HG03457 (cell line): Measurements from ENCODE around the gene ITGAL.

Experiments used
- ATAC-seq: cut with Tn5 transposase; IDR thresholded peaks from one replicate; pipeline ENCODE4 v1.9.1; 2021; ENCODE audit warnings: moderate number of reproducible peaks; ENCODE audit not compliant: unreplicated experiment

The ITGAL gene

GRCh38 chr16:30541502-30542329 is 69.2 kb downstream of the ITGAL start:
- ATAC-seq: no peak

- ATAC-seq: no peak
Observed at GRCh38 chr16:30543067-30543466, 70.5 kb downstream of the ITGAL start.

DNA sequence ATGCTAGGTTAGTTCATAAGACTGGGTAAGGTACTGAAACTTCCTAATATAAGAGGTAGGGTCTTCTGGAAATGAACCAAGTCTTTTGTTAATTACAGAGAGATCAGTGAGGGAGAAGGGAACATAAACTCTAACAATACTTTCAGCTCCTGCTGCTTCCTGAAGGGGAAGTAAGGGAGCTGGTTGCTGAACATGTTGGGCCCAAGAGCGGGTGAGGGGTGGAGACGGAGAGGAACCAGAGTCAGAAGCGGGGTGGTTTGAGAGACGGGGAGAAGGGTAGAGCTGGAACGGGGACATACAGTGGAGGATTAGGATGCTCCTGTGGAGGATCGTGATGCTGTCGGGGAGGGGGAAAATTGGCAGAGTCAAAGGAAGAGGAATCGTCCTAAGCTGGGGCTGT is 73.6 kb downstream of the ITGAL start:
- ATAC-seq: no peak

- no peak for ATAC-seq
Observed at GRCh38 chr16:30548416-30549253, 76.1 kb downstream of the ITGAL start.

DNA sequence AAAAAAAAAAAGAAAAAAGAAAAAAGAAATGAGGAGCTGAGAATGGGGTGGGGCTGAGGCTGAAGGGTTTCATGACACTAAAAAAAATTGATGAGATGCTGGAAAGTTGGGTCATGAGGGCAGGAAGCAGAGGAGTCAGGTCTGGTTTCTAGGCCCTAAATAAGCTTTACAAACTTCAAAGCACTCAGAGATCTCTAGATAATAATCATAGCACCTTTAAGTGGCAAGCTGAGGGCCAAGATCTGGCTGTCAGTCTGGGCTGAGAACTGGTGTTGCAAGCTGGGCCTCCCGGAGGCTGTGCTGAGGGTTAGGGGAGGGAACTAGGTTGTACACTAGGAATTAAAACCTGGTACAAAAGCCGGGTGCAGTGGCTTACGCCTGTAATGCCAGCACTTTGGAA is 79.2 kb downstream of the ITGAL start:
- no peak for ATAC-seq

GRCh38 chr16:30552956-30553355 is 80.4 kb downstream of the ITGAL start:
- ATAC-seq: no peak

- no peak for ATAC-seq
Observed at GRCh38 chr16:30553393-30553899, 80.9 kb downstream of the ITGAL start.

DNA sequence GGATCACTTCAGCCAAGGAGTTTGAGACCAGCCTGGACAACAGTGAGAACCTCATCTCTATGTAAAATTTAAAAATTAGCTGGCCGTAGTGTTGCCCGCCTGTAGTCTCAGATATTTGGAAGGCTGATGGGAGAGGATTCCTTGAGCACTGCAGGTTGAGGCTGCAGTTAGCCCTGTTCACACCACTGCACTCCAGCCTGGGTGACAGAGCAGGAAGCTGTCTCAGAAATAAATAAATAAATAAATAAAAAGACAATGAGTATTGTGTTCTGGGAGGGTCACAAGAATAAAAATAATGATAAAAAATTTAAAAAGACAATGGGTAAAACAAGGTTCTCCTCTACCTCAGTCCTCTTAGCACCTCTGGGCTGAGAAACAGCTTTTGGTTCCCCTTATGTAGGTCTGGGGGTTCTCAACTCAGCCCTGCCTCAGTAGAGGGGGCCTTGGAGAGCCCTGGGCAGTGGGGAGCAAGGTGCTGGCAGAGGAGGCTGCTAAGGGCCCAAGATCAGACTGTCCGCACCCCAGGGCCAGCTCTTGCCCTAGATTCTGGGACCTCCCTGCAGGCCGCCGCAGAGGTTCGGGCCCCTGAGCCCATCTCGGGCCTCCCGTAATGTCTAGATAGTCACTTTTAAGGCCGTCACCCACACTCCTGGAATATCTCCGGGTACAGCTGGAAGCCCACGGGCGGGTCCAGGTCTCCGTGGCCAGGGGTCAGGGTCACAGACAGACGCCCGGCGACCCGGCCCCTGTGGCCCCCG is 82.2 kb downstream of the ITGAL start:
- no peak for ATAC-seq

- ATAC-seq: no peak
Observed at GRCh38 chr16:30555315-30556124, 83.0 kb downstream of the ITGAL start.

- ATAC-seq: no peak
Observed at GRCh38 chr16:30556125-30556473, 83.6 kb downstream of the ITGAL start.

DNA sequence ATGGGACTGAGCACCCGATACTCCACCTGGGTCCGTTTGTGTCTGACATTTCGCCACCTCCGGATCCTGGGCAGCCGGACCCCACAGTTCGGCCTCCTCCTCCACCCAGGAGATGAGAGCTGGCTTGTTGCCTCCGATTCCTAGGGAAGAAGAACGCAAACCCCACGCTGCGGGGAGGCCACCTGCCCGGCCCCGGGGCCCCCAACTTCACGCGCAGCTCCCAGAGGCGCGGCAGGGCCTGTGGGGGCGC is 85.1 kb downstream of the ITGAL start:
- no peak for ATAC-seq

GRCh38 chr16:30557957-30558788 is 85.6 kb downstream of the ITGAL start, which contains the start of gene ZNF764:
Gene ZNF764, minus strand, starts transcription at chr16:30558374. Its CDS starts 192 bp downstream, at chr16:30558182.
- ATAC-seq: peak; percentile 62

- no peak for ATAC-seq
Observed at GRCh38 chr16:30558789-30559377, 86.3 kb downstream of the ITGAL start.

- no peak for ATAC-seq
Observed at GRCh38 chr16:30559690-30560089, 87.1 kb downstream of the ITGAL start.

DNA sequence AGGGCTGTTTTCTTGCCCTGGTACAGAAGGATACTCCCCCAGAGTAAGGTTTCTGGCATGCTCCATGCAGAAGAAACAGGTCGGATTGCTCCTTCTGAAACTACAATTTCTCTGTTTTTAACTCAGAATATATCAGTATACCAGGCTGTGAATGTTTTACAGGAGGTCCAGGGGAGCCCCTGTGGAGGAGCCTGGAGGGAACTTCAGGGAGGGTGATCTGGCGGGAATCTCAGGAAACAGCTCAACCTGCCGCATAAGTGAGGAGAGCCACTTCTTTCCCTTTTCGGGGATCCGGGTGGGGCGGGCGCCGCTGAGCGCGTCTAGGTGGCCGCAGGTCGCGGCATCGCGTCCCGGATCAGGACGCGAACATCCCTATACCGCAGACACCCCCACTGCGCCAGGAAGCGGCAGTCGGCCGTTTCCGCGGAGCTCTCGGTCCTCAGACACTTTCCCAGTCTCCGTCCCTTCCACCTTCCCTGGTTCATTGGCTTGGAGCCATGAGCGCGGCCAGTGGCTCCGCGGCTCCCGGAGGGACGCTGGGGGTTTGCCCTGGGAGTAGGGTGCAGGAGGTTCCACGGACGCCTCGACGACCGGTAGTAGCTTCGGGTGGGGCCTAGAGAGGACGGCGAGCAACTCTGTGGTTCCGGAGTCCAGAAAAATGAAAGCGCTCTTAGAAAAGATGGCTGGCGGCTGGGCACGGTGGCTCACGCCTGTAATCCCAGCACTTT is 88.7 kb downstream of the ITGAL start:
- no peak for ATAC-seq

GRCh38 chr16:30562021-30562420 is 89.5 kb downstream of the ITGAL start:
- ATAC-seq: no peak

GRCh38 chr16:30565526-30565925 is 93.0 kb downstream of the ITGAL start:
- no peak for ATAC-seq

DNA sequence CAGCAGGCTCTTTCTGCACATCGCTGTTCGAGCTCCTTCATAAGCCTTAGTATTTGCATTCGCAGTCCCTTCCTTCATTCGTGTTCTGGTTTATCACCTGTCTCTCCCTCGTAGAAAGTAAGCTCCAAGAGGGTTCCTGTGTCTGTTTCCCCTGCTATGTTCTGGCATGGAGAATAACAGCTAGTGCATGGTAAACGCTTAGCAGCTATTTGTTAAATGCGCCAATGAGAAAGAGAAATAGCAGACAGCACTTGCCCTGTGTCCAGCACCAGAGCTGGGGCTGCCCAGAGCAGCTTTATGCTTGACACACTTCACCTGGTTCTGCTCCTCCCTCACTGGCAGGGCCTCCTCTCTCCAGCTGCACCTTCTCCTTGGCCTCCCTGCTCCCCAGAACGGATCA is 93.4 kb downstream of the ITGAL start:
- no peak for ATAC-seq

DNA sequence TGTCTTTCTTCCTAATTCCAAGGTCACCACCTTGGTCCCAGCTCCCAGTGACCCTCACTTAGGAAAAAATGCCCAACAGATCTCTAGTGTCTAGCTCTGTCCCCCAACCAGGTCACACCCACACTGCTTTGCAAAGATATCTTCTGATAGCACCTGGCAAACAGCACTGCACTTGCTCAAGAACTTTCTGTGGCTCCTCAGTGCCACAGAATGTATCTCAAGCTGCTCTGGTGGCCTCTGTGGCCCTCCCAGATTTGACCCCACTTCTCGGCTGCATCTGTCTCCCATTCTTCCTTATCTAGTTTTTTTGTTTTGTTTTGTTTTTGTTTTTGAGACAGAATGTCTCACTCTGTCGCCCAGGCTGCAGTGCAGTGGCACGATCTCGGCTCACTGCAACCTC is 94.0 kb downstream of the ITGAL start:
- no peak for ATAC-seq
